Glomerular visceral epithelial cell (primary cell): ENCODE data around the gene PIK3C2G.

Source experiments
- DNase-seq: peaks from one replicate; pipeline ENCODE4 v3.0.0-alpha.2; 2016; ENCODE audit errors: extremely low spot score

PIK3C2G gene

GRCh38 chr12:18562531-18562930 lies 301.2 kb downstream of the PIK3C2G start:
- no peak for DNase-seq

- no peak for DNase-seq
These were observed 303.0 kb downstream of the PIK3C2G start for GRCh38 chr12:18564306-18564705.

- DNase-seq, result no peak
These were observed 306.5 kb downstream of the PIK3C2G start for GRCh38 chr12:18567787-18568186.

DNA sequence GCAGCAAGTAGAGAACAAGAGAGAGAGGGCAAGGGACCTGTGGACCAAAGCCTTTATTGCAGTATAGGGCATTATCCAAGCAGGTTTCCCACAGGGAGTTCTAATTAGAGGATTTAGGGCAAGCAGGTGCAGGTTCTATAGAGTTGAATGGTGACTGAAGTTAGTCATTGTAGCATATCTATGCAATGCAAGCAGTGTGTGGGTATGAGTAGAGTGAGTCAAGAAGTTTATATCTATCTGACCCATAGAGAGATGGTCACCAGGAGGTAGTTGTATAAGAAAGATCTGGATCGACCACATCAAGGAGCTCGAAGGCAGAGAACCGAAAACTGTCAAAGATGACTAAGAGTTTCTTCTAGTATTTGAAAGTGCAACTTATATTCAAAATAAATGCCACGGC lies 309.2 kb downstream of the PIK3C2G start:
- DNase-seq, result no peak

GRCh38 chr12:18576104-18576626 lies 314.8 kb downstream of the PIK3C2G start:
- no peak for DNase-seq

GRCh38 chr12:18576648-18577047 lies 315.3 kb downstream of the PIK3C2G start:
- DNase-seq, result no peak

DNA sequence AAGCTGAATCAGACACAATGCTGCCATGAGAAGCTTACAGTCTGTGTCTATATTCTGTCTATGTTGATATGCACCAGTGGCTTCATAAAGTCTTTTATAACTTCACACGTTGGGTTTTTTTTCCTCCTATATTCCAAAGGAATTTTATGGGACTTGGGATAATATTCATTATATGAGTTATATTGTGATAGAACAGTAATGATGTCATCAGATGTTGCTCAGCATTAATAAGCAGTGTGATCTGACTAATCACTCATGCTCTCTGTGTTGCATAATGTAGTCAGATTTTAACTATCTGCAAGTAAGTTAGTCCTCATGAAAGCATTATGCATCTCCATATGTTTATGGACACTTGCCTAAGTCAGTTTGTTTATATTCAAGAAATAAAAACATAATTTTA lies 316.9 kb downstream of the PIK3C2G start:
- no peak for DNase-seq

DNA sequence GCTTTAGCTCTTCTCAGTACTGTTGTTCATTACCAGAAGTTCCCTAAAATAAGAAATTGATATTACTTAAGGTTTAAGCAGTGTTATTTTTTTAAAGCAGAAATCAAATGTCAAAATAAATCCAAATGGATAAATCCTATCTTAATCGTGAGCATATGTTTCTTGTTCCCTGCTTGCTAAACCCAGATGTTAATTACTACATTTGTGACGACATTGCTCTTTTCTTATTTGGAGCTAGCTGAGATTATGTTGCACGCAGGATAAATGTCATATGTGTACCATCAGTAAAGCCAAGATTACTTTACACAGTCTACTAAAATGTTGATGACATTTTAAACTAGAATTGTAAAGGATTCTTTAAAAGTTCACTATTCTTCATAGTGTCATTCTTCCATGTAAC lies 319.0 kb downstream of the PIK3C2G start:
- no peak for DNase-seq

DNA sequence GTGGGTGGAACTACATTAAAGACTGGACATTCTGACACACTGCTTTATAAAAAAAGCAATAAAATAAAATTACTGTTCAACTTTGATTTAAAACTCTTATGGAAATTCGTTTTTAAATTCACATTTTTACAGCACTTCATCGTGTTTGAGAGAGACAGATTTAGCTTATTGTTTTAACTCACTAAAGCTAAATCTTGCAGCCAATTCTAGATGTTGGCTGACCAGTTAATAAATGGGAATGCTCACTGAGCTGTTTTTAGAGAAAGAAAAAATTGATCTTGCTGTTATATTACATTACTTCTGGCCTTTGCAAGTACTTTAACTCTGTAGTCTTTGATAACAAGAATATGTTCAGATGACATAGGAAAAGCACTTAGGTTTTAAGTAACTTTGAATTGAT lies 319.4 kb downstream of the PIK3C2G start:
- DNase-seq, result no peak

DNA sequence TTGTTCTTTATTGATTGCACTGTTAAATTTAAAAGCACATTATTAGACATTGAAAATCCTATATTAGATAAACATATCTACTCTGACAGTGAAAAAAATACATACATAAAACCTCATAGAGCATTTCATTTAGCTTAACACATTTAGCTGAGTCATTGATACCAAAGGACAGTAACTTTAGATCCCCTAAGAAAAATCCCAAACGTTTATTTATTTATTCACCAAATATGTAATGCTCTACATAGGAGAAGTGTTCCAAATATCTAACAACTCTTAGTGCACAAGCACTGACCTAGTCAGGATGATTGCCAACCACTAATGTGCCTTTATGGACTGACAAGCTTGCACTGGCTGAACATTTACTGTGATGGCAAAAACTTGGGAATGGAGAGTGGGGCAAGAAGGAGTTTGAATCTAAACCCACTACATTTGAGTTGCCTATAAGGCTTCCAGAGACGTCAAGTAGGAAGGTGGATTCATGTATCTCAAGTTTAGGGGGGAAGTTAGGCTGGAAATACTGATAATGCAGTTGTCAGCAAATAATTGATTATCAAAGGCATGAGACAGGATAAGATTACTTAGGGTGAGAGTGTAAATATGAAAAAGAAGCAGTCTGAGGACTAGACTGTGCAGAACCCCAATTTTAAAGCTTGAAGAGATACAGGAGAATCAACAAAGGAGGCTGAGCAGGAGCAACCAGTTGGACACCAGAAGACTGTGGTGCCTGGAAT lies 320.1 kb downstream of the PIK3C2G start:
- no peak for DNase-seq

DNA sequence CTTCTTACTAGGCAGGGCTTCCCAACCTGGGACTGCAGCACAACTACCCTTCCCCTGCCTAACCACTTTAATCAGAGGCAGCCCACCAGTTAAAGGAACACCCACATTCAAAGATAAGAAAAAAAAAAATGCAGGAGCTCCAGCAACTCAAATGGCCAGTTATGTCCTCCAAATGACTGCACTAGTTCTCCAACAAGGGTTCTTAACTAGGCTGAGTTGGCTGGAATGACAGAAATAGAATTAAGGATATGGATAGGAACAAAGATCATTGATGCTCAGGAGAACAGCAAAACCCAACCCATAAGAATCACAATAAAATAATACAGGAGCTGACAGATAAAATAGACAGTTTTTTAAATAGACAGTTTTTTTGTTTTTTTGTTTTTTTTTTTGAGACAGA lies 322.3 kb downstream of the PIK3C2G start:
- DNase-seq, result no peak

DNA sequence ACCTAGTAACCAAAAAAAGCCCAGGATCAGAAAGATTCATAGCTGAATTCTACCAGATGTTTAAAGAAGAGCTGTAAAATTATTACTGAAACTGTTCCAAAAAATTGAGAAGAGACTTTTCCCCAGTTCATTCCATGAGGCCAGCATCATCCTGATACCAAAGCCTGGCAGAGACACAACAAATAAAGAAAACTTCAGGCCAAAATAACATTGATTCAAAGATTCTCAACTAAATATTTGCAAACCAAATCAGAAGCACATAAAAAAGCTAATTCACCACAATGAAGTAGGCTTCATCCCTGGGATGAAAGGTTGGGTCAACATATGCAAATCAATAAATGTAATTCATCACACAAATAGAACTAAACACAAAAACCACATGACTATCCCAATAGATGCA lies 325.3 kb downstream of the PIK3C2G start:
- DNase-seq, result no peak

GRCh38 chr12:18589316-18589715 lies 328.0 kb downstream of the PIK3C2G start:
- DNase-seq, result no peak

DNA sequence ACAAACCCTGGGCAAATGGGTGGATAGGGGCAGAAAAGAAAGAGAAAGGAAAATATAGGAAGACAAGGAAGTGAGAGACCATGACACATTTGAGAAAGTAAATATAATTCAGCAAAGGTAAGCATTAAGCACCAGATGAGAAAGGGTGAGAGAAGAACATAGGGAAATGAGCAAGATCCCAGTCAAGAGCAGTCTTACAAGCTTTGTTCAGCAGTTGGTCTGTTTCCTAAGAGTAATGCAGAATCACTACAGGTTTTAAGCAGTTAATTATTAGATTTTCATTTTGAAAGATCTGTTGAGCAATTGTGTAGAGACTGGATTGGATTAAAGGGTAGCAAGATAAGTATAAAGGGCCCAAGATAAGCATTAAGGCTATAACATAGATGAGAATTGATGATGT lies 330.2 kb downstream of the PIK3C2G start:
- DNase-seq, result no peak

GRCh38 chr12:18595412-18595811 lies 334.1 kb downstream of the PIK3C2G start:
- peak; percentile 4 for DNase-seq

DNA sequence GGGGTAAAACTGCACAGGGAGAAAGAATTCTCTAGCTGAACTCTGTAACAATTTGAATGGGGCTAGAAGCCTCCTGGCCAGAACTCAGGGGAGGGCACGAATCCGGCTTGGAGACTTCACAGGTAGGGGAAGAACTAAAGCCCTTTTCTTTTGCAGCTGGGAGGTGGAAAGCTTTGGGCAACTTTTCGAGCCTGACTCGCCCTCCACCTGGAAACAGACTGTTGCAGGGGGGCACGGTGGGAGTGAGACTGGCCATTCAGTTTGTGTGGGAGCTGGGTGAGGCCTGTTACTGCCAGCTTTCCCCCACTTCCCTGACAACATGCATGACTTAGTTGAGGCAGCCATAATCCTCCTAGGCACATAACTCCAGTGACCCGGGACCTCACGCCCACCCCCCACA lies 340.6 kb downstream of the PIK3C2G start:
- no peak for DNase-seq

GRCh38 chr12:18612971-18613370 lies 351.7 kb downstream of the PIK3C2G start:
- no peak for DNase-seq

GRCh38 chr12:18620986-18621385 lies 359.7 kb downstream of the PIK3C2G start:
- no peak for DNase-seq

DNA sequence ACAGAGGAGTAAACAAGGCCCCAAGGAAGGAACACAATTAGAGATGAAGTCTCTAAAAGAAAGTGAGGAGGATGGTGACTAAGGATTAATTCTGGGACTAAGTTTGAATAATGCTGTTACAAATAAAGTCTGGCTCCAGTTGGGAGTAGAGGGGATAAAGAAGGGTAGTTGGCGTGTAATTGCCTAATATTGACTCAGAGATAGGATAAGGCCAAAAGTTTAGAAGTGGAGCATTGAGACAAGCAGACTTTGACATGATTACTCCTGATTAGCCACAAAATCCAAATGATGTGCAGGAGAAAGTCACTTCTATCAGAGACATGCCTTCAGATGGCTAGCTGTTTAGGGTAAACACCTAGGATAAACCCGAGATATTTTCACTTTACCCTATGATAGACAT lies 368.1 kb downstream of the PIK3C2G start:
- no peak for DNase-seq

DNA sequence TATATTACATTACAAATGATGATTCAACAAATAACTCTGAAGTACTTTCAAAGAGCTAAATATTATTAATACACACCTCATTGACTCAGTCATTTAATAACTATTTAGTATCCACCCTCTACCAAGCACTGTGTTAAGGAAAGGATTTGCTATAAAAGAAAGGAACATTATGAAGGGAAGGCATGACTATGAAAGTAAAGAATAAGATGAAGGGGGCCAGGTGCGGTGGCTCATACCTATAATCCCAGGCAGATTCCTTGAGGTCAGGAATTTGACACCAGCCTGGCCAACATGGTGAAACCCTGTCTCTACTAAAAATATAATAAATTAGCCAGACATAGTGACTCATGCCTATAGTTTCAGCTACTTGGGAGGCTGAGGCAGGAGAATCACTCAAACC lies 368.6 kb downstream of the PIK3C2G start:
- peak; percentile 31 for DNase-seq

- no peak for DNase-seq
These were observed 370.0 kb downstream of the PIK3C2G start for GRCh38 chr12:18631339-18631738.

GRCh38 chr12:18632848-18633247 lies 371.5 kb downstream of the PIK3C2G start:
- DNase-seq, result no peak

DNA sequence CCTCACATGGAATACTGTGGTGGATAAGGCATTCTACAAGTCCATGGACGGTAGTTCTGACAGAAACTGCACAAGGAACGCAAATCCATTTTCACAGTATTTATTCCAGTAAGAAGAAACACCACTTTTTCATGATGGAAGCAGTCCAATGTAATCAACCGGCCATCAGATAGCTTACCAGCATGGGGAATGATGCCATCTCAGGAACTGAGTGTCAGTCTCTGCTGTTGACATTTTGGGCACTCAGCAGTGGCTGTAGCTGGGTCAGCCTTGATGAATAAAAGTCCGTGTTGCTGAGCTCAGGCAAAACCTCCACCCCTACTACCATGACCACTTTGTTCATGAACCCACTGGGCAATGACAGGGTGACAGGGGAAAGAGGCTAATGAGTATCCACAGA lies 373.1 kb downstream of the PIK3C2G start:
- no peak for DNase-seq
